Left hindlimb (tissue), 1 donor: ENCODE results near the gene POLR2M.

Source experiments
- DNase-seq: peaks from one replicate; pipeline ENCODE4 v3.0.0-alpha.2; 2018

POLR2M gene

GRCh38 chr15:57706405-57707209, at the start of gene POLR2M:
Gene POLR2M, plus strand, starts transcription at chr15:57706714. Its CDS starts 129 bp downstream, at chr15:57706843.
- DNase-seq = peak; percentile 97

DNA sequence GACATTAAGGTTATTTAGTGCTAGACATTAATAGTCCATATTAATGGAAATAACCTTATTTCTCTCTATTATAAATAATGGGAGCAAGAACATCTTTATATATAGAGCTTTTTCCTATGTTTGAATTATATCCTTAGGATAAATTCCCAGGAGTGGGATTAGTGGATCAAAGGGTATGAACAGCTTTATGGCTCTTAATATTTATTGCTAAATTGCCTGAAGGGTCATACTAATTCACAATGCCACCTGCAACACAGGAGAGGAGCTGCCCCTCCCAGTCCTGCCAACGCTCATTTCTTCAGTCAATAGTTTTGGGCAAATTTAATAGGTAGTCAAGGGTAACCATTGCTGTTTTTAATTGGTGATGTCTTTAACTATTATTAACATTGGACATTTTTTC, 48.9 kb upstream of the POLR2M start:
- DNase-seq = no peak

DNA sequence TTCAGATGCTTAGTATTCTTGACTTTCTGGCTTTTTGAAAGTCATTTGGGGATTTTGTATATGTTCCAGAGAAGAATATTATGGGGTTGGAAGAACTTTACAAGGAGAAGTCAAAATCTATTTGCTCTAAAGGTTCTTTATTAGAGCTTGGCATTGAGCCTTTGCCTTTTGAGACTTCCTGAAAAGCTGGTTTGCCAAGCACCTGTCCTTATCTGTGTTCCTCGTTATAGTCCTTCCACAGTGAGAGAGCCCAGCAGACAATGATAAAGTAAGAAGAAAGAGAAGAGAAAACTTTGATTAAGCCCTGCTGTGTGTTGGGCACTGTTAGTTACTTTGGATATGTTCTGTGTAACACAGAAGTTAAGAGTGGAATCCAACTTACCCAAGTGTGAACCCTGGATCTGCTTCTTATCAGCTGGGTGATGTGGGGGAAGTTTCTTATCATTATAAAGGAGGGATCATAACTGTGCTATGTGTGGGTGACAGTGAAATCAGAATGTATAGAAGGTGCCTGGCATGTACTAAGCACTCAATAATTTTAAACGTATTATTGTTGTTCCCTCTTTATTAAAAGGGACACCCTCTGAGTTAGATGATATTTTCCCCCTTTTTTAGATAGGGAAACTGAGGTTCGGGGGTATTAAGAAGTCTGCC, 44.3 kb upstream of the POLR2M start:
- DNase-seq = no peak

GRCh38 chr15:57662802-57663201, 43.7 kb upstream of the POLR2M start:
- DNase-seq = no peak

DNA sequence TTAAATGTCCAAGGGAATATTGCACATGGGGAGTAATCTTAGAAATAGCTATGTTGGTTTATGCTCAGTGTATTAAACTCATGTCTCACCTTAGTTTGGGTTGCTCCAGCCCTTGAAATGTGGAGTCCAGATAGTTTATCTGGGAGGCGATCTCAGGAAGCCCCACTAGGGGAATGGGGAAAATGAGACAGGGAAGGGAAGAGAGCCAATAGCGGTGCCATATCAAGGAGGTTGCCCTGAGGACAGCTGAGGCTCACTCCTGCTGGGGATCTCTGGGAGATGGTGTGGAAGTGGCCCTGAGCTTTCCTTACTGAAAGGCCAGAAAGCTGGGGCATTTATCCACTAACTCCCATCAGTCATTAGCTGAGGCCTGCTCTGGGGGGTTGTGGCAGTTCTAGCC, 43.3 kb upstream of the POLR2M start:
- no peak for DNase-seq

GRCh38 chr15:57665194-57665593, 41.3 kb upstream of the POLR2M start:
- no peak for DNase-seq

DNA sequence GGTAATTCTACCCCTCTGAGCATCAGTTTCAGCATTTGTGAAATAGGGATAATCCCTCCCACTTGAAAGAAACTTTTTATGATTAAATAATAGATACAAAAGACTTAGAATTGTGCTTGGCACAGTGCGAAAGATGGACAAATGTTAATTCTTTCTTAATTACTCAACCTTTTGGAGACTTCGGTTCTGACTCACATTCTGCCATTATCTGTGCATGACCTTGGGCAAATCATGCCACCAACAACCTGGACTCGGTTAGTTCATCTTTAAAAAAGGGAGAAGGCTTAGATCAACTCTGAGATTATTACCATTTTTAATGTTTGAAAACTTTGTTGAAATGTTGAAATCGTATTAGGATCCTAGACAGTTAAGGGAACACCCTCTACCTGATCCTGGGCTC, 40.6 kb upstream of the POLR2M start:
- DNase-seq = no peak

GRCh38 chr15:57667171-57667849, 39.2 kb upstream of the POLR2M start:
- peak; percentile 63 for DNase-seq

GRCh38 chr15:57668016-57668415, 38.5 kb upstream of the POLR2M start:
- no peak for DNase-seq

- no peak for DNase-seq
These were observed 34.9 kb upstream of the POLR2M start for GRCh38 chr15:57671636-57672035.

- no peak for DNase-seq
These were observed 30.9 kb upstream of the POLR2M start for GRCh38 chr15:57675481-57676181.

DNA sequence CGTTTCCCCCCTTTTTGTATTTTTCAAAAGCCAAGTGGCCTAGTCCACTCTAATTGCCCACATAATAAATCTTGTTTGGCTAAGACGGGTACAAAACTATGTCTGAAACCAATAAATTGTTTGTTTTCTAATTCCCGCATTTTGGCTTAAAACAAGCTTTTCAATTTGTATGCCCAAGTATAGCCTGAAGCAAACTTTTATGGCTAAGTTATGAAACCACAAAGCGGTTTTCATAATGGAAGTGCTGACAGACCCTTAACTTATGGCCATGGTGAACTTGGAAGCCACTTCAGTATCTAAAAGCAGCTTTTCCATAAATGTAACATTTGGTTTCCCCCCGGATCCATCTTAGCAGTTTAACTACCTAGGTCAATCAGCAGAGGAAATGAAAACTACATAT, 29.9 kb upstream of the POLR2M start:
- DNase-seq = peak; percentile 34

DNA sequence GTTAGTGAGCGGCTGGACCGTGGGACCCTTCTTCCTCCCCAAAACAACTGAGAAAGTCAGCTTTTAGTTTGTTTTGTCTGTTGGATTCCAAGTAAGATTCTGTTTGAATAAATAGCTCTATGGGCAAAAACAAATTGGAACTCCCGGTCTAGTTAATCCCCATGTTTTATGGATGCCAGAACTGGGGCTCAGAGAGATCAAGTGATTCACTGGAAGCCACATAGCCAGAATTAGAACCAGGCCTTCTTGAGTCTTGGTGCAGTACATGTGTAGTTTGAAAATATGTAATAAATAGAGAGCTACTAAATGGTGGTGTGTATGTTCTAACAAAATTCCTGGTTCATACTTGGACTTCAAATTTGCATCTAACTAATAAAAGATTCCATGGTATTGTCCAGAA, 29.3 kb upstream of the POLR2M start:
- no peak for DNase-seq

- no peak for DNase-seq
These were observed 26.5 kb upstream of the POLR2M start for GRCh38 chr15:57680021-57680420.

- no peak for DNase-seq
These were observed 25.5 kb upstream of the POLR2M start for GRCh38 chr15:57681011-57681410.

DNA sequence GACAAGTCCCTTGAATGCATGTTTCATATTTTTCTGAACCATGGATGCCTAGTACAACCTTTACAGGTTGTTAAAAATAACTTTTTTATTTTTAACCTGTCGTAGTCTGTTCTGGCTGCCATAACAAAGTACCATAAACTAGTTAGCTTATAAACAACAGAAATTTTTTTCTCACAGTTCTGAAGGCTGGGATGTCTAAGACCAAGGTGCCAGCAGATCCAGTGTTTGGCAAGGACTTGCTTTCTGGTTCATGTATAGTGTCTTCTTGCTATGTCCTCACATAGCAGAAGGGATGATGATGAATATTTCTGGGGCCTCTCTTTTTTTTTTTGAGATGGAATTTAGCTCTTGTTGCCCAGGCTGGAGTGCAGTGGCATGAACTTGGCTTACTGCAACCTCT, 23.0 kb upstream of the POLR2M start:
- no peak for DNase-seq

DNA sequence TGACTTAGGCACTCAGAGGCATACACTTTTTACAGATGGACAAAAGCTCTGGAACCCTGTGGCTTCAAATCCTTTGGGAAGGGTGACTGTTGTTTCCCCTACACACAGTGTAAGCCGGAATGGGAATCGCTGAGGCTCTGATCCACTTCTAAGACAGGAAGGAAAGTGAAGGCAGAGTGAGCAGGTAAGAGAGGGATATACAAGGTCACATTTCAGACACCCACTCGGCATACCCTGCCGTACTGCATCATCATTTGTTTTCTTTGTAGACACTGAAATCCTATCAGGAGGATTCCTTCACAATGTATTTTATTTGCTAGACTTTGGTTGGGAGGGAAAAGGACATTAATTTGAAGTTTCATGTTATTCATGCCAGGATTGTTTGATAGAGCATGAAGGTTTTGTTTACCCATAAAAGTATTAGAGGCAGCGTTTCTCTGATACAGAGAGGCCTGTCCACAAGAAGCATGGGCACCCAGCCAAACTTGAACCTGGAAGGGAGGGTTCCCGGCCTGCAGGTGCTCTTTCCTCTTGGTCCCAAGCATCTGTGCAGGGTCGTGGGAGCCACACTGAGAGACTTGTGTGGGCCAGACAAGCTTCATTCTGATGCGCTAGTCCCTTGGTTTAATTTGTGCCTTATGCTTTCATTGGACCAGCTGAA, 21.9 kb upstream of the POLR2M start:
- no peak for DNase-seq

- no peak for DNase-seq
These were observed 21.0 kb upstream of the POLR2M start for GRCh38 chr15:57685306-57686095.

DNA sequence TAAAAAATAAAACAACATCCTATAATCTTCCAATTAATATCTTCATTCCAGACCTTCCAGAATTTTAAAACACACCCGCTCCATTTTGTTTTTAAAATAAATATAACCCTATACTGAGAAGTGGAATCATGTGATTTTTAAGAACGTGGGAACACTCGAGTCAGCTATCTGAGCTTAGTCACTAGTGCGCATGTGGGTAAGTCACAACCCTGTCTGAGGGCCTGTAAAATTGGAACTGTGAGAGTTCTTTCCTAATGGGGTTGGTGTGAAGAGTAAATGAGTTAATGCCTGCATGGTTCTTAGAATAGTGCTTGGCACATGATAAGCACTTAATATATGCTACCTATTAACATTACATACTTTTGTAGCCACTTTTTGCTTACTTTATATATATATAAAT, 19.9 kb upstream of the POLR2M start:
- DNase-seq = no peak

GRCh38 chr15:57690341-57690966, 16.1 kb upstream of the POLR2M start:
- DNase-seq = no peak

GRCh38 chr15:57691082-57691481, 15.4 kb upstream of the POLR2M start:
- DNase-seq = no peak
